SK-N-SH (cell line): ENCODE data around the gene LY6G6C. TPM values are rescaled to one million over a fixed set of nuclear protein-coding genes. Genes with fewer than 3 reads are reported as not detected.

Experiments
- CTCF ChIA-PET: fragments of 300-600, 350-600 bp; formaldehyde crosslinking; extraction: SDS; loops from one replicate; lab custom pipeline; 2021; lab: Yijun Ruan, JAX
- POLR2A ChIA-PET: fragments of 350-600 bp; sonication (Branson Sonifier 250); formaldehyde crosslinking; extraction: SDS; loops from one replicate; lab custom pipeline; 2020; ENCODE audit warnings: antibody characterized with exemption, inconsistent platforms; lab: Yijun Ruan, JAX
- DNase-seq: peaks from one replicate; pipeline ENCODE4 v3.0.0; 2012
- H2AFZ ChIP-seq: fragments of 200-600 bp; sonication (generic); 2 replicates; pipeline ENCODE4 v1.8.1; 2016; ENCODE audit warnings: antibody characterized with exemption, mild to moderate bottlenecking, low read depth
- H3F3A ChIP-seq: fragments of 200-600 bp; sonication (generic); replicated peaks from 2 replicates; pipeline ENCODE3; 2016; ENCODE audit warnings: antibody characterized with exemption, mild to moderate bottlenecking; ENCODE audit not compliant: insufficient read depth
- H3K27ac ChIP-seq, 2 experiments: fragments of 200-500 bp in 1 of 2; fragments of 200-600 bp in 1 of 2; sonication (Bioruptor generic) in 1 of 2; sonication (generic), shearing (Covaris generic) in 1 of 2; 2 replicates each; pipeline versions ENCODE4 v1.5.1 to v1.6.1; 2014 to 2016; ENCODE audit warnings: low read depth in 2 of 2, inconsistent platforms in 1 of 2, low read length in 1 of 2, mild to moderate bottlenecking in 1 of 2, mixed read lengths in 1 of 2
- H3K27me3 ChIP-seq: fragments of 200-600 bp; sonication (generic), shearing (Covaris generic); 2 replicates; pipeline ENCODE4 v1.6.1; 2016; ENCODE audit warnings: mixed run types; ENCODE audit not compliant: insufficient read depth
- H3K36me3 ChIP-seq, 2 experiments: fragments of 200-500 bp in 1 of 2; fragments of 200-600 bp in 1 of 2; sonication (Bioruptor generic) in 1 of 2; sonication (generic) in 1 of 2; replicated peaks in 1 of 2; 2 replicates each; pipeline versions ENCODE3 to v1.5.1; 2014 to 2016; ENCODE audit warnings: low read length in 1 of 2, mild to moderate bottlenecking in 1 of 2; ENCODE audit not compliant: insufficient read depth in 2 of 2, control insufficient read depth in 1 of 2
- H3K4me1 ChIP-seq, 2 experiments: fragments of 200-500 bp in 1 of 2; fragments of 200-600 bp in 1 of 2; sonication (Bioruptor generic) in 1 of 2; sonication (generic), shearing (Covaris generic) in 1 of 2; 2 replicates each; pipeline versions ENCODE4 v1.5.1 to v1.6.1; 2014 to 2016; ENCODE audit warnings: low read depth in 1 of 2, low read length in 1 of 2, mixed run types in 1 of 2; ENCODE audit not compliant: insufficient read depth in 2 of 2, control insufficient read depth in 1 of 2
- H3K4me2 ChIP-seq: fragments of 200-600 bp; sonication (generic), shearing (Covaris generic); 2 replicates; pipeline ENCODE4 v1.6.1; 2017; ENCODE audit warnings: mixed run types
- H3K4me3 ChIP-seq, 2 experiments: fragments of 200-500 bp in 1 of 2; fragments of 200-600 bp in 1 of 2; sonication (Bioruptor generic) in 1 of 2; sonication (generic), shearing (Covaris generic) in 1 of 2; 2 replicates each; pipeline versions ENCODE4 v1.5.1 to v1.8.1; 2014 to 2016; ENCODE audit warnings: low read depth in 2 of 2, inconsistent platforms in 1 of 2, low read length in 1 of 2, mild to moderate bottlenecking in 1 of 2, mixed read lengths in 1 of 2, moderate library complexity in 1 of 2
- H3K79me2 ChIP-seq: fragments of 200-600 bp; sonication (generic); 2 replicates; pipeline ENCODE4 v1.8.1; 2017; ENCODE audit warnings: mild to moderate bottlenecking; ENCODE audit not compliant: insufficient read depth
- H3K9ac ChIP-seq: fragments of 200-600 bp; sonication (generic); 2 replicates; pipeline ENCODE4 v1.6.1; 2017; ENCODE audit warnings: mixed run types
- H3K9me2 ChIP-seq: fragments of 200-600 bp; sonication (generic); 2 replicates; pipeline ENCODE4 v1.6.1; 2017; ENCODE audit warnings: mixed run types
- H3K9me3 ChIP-seq: fragments of 200-600 bp; sonication (generic); 2 replicates; pipeline ENCODE4 v1.6.1; 2017; ENCODE audit warnings: mixed run types, mild to moderate bottlenecking, moderate library complexity
- H4K20me1 ChIP-seq: fragments of 200-600 bp; sonication (generic); 2 replicates; pipeline ENCODE4 v1.6.1; 2017; ENCODE audit warnings: mild to moderate bottlenecking, mixed run types; ENCODE audit not compliant: insufficient read depth
- EZH2phosphoT487 ChIP-seq: fragments of 200-600 bp; sonication (generic); IDR thresholded peaks from 2 replicates; pipeline ENCODE4 v1.6.1; 2017; ENCODE audit warnings: low read depth, mixed run types, mild to moderate bottlenecking, antibody characterized with exemption, moderate library complexity, borderline replicate concordance
- FOXJ3 ChIP-seq: sonication (generic); formaldehyde crosslinking; IDR thresholded peaks from 2 replicates; pipeline ENCODE4 v1.5.1; 2020; ENCODE audit warnings: mild to moderate bottlenecking, missing genetic modification reagents
- IRF3 ChIP-seq: fragments of 150-350 bp; IDR thresholded peaks from 2 replicates; pipeline ENCODE4 v1.6.1; 2016; ENCODE audit warnings: mild to moderate bottlenecking, low read depth, low read length
- JUND ChIP-seq: IDR thresholded peaks from 2 replicates; pipeline ENCODE4 v1.4.0; 2012
- MXI1 ChIP-seq: IDR thresholded peaks from 2 replicates; pipeline ENCODE4 v1.6.1; 2012; ENCODE audit warnings: mild to moderate bottlenecking, low read depth, low read length, improper control_type of control experiment
- NFIC ChIP-seq: IDR thresholded peaks from 2 replicates; pipeline ENCODE4 v1.4.0; 2012; ENCODE audit warnings: borderline replicate concordance
- RCOR1 ChIP-seq: fragments of 150-350 bp; IDR thresholded peaks from 2 replicates; pipeline ENCODE4 v1.6.1; 2017; ENCODE audit warnings: antibody characterized with exemption, low read length
- REST ChIP-seq: IDR thresholded peaks from 2 replicates; pipeline ENCODE4 v1.6.1; 2012; ENCODE audit warnings: mild to moderate bottlenecking, low read depth, low read length, moderate library complexity
- SMC3 ChIP-seq: IDR thresholded peaks from 2 replicates; pipeline ENCODE4 v1.6.1; 2012; ENCODE audit warnings: low read depth, low read length, improper control_type of control experiment
- USF1 ChIP-seq: IDR thresholded peaks from 2 replicates; pipeline ENCODE4 v1.4.0; 2012; ENCODE audit warnings: low read depth, borderline replicate concordance
- USF2 ChIP-seq: fragments of 150-350 bp; IDR thresholded peaks from 2 replicates; pipeline ENCODE4 v1.6.1; 2017; ENCODE audit warnings: antibody characterized with exemption, low read length, low read depth, borderline replicate concordance
- ZBTB33 ChIP-seq: IDR thresholded peaks from 2 replicates; pipeline ENCODE4 v1.4.0; 2012; ENCODE audit warnings: low read depth, borderline replicate concordance
- WGBS: methylation state at CpG from one replicate; pipeline ENCODE4 v1.1.6; 2017; ENCODE audit warnings: low lambda C conversion rate; 5-methylcytosine and 5-hydroxymethylcytosine counted together
- polyA plus RNA-seq, 3 experiments: library from polyadenylated mRNA; depleted of rRNA; stranded (reverse); fragments of >200 nt; gene quantifications; 2 replicates each; pipeline ENCODE4 v1.2.3, GENCODE V29; 2012

LY6G6C gene
- polyA plus RNA-seq, 1 of the 3 experiments (the other 2 are of a cell fraction) = not detected

GRCh38 chr6:31744422-31744821 lies 22.9 kb upstream of the LY6G6C start:
- Histone ChIP-seq H2AFZ (no peak overlapping the region), H3K4me3 (no peak overlapping the region), H3K9ac (no peak overlapping the region), H3F3A (peaks cover 3% of the 10 kb centered on the region)
- ChIA-PET CTCF (interaction anchor here (1.2 kb wide), 1 partner anchor 198 kb away, joined by 3 read pairs; the partner anchor contains the start of gene ATP6V1G2), POLR2A (no interaction called here)
- TF ChIP-seq NFIC = no peak
- TF ChIP-seq, all 33 proteins: peak for 0
- Histone ChIP-seq H4K20me1 (no peaks in the 10 kb centered on the region), H3K27ac (no peak overlapping the region), H3K9me3 (no peaks in the 10 kb centered on the region), H3K79me2 (peaks cover 13% of the 10 kb centered on the region), H3K4me1 (no peaks in the 10 kb centered on the region; a peak in 1 of 4 replicates), H3K9me2 (no peaks in the 10 kb centered on the region), H3K4me2 (no peak overlapping the region), H3K27me3 (no peaks in the 10 kb centered on the region), H3K36me3 (peaks cover 6 to 13% of the 10 kb centered on the region in 2 experiments)
- DNase-seq = no peak
- 90% methylated on average over 1 of the region's 1 CpG for WGBS

GRCh38 chr6:31742894-31743293 lies 21.3 kb upstream of the LY6G6C start:
- 94% methylated on average over 3 of the region's 3 CpGs for WGBS
- CTCF ChIA-PET = no interaction called here

GRCh38 chr6:31741815-31742214 lies 20.3 kb upstream of the LY6G6C start:
- Histone ChIP-seq H3F3A (peaks cover 17% of the 10 kb centered on the region), H3K4me3 (no peak overlapping the region), H3K27ac (no peak overlapping the region), H3K9me3 (no peaks in the 10 kb centered on the region), H2AFZ (no peak overlapping the region), H4K20me1 (no peaks in the 10 kb centered on the region), H3K27me3 (no peaks in the 10 kb centered on the region), H3K4me2 (no peak overlapping the region), H3K9ac (no peak overlapping the region), H3K4me1 (peaks cover 8 to 21% of the 10 kb centered on the region in 2 experiments; a peak in 3 of 4 replicates), H3K79me2 (peaks cover 18% of the 10 kb centered on the region), H3K9me2 (no peaks in the 10 kb centered on the region), H3K36me3 (peaks cover 6 to 7% of the 10 kb centered on the region in 2 experiments)
- CTCF ChIA-PET = interaction anchor here (0.8 to 4.9 kb wide), 4 partner anchors 12 to 81 kb away, joined by 3 to 39 read pairs (median 5); partner anchors contain the start of genes C6orf47 and DDAH2
- POLR2A ChIA-PET = no interaction called here
- 92% methylated on average over 2 of the region's 2 CpGs for WGBS
- TF ChIP-seq USF1 (no peak), NFIC (no peak), REST (no peak), IRF3 (no peak), ZBTB33 (no peak), SMC3 (no peak), USF2 (no peak)
- DNase-seq = no peak

More at GRCh38 chr6:31742894-31743293, 21.3 kb upstream of the LY6G6C start:
- H2AFZ ChIP-seq = no peak overlapping the region
- no peak for DNase-seq
- TF ChIP-seq MXI1 (no peak), EZH2phosphoT487 (no peak), FOXJ3 (CRISPR knock-in tag) (no peak), RCOR1 (no peak), JUND (no peak)
- H3K27me3 ChIP-seq = no peaks in the 10 kb centered on the region
- no peak overlapping the region for H3K9ac ChIP-seq
- H3K4me3 ChIP-seq = no peak overlapping the region
- H3K9me3 ChIP-seq = no peaks in the 10 kb centered on the region
- POLR2A ChIA-PET = no interaction called here
- peaks cover 7 to 11% of the 10 kb centered on the region in 2 experiments; a peak in 2 of 4 replicates for H3K4me1 ChIP-seq
- peaks cover 13% of the 10 kb centered on the region for H3F3A ChIP-seq
- no peak overlapping the region for H3K27ac ChIP-seq
- H4K20me1 ChIP-seq = no peaks in the 10 kb centered on the region
- no peaks in the 10 kb centered on the region for H3K9me2 ChIP-seq
- no peak overlapping the region for H3K4me2 ChIP-seq
- peaks cover 13% of the 10 kb centered on the region for H3K79me2 ChIP-seq
- H3K36me3 ChIP-seq = peaks cover 6 to 7% of the 10 kb centered on the region in 2 experiments
